Activated CD8-positive, alpha-beta memory T cell treated with anti-CD3 and anti-CD28 coated beads, Interleukin-2, amount 50 U/mL, for 24 hours (primary cell): Measurements from ENCODE around the gene CASP7.

ENCODE experiments used
- DNase-seq: peaks from one replicate; pipeline ENCODE4 v3.0.0-alpha.2; 2020; ENCODE audit errors: extremely low read depth

The CASP7 gene

GRCh38 chr10:113666682-113667252, 12.9 kb upstream of the CASP7 start:
- no peak for DNase-seq

GRCh38 chr10:113680190-113681111, 739 bp downstream of the CASP7 start:
- DNase-seq, result no peak

GRCh38 chr10:113681533-113682470, 2.1 kb downstream of the CASP7 start:
- no peak for DNase-seq

GRCh38 chr10:113683300-113683699, 3.6 kb downstream of the CASP7 start:
- DNase-seq, result no peak

GRCh38 chr10:113686028-113686427, 6.3 kb downstream of the CASP7 start:
- DNase-seq, result no peak

- no peak for DNase-seq
Measured at GRCh38 chr10:113687037-113687436, 7.3 kb downstream of the CASP7 start.

GRCh38 chr10:113689057-113689456, 9.3 kb downstream of the CASP7 start:
- DNase-seq, result no peak

GRCh38 chr10:113689574-113689973, 9.9 kb downstream of the CASP7 start:
- no peak for DNase-seq

- no peak for DNase-seq
Measured at GRCh38 chr10:113690749-113691148, 11.0 kb downstream of the CASP7 start.

GRCh38 chr10:113691381-113691780, 11.7 kb downstream of the CASP7 start:
- no peak for DNase-seq

- no peak for DNase-seq
Measured at GRCh38 chr10:113692271-113692670, 12.6 kb downstream of the CASP7 start.

- DNase-seq, result no peak
Measured at GRCh38 chr10:113693348-113693747, 13.6 kb downstream of the CASP7 start.

GRCh38 chr10:113695691-113696090, 16.0 kb downstream of the CASP7 start:
- no peak for DNase-seq

GRCh38 chr10:113697595-113697994, 17.9 kb downstream of the CASP7 start:
- no peak for DNase-seq

GRCh38 chr10:113704637-113705343, 25.1 kb downstream of the CASP7 start:
- no peak for DNase-seq

GRCh38 chr10:113705344-113705652, 25.6 kb downstream of the CASP7 start:
- DNase-seq, result no peak

GRCh38 chr10:113706623-113707022, 26.9 kb downstream of the CASP7 start:
- no peak for DNase-seq

- DNase-seq, result no peak
Measured at GRCh38 chr10:113708640-113709039, 28.9 kb downstream of the CASP7 start.

- DNase-seq, result no peak
Measured at GRCh38 chr10:113709221-113709838, 29.6 kb downstream of the CASP7 start.

- no peak for DNase-seq
Measured at GRCh38 chr10:113711142-113711541, 31.4 kb downstream of the CASP7 start.

GRCh38 chr10:113712024-113712423, 32.3 kb downstream of the CASP7 start:
- DNase-seq, result no peak
